GM21515 (cell line): Measurements from ENCODE around the gene SNCAIP.
"Not testable (repeated sequence)": the region's sequence is repeated elsewhere in the genome, so short reads cannot be mapped to it uniquely, and the experiment has no call there.

Experiments used
- ATAC-seq: cut with Tn5 transposase; IDR thresholded peaks from one replicate; pipeline ENCODE4 v1.9.1; 2021; ENCODE audit not compliant: unreplicated experiment

The SNCAIP gene

DNA sequence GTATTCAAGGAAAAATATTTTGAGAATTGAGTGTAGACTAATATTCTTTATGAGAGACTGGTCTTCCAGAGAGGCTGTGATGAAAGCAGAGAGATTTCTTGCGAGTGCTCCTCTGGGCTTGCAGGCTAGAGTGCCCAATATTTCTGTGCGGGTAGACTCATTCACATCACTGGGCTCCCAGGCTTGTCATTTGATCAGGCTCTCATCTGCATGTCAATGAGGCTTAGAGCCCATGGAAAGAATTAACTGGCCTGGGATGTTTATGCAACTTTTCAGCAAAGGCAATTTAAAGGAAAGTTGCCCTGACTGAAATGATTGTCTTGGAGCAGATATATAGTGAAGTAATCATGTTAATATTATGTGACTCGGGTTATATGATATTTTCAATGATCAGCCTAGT, 42.3 kb downstream of the SNCAIP start:
- no peak for ATAC-seq

DNA sequence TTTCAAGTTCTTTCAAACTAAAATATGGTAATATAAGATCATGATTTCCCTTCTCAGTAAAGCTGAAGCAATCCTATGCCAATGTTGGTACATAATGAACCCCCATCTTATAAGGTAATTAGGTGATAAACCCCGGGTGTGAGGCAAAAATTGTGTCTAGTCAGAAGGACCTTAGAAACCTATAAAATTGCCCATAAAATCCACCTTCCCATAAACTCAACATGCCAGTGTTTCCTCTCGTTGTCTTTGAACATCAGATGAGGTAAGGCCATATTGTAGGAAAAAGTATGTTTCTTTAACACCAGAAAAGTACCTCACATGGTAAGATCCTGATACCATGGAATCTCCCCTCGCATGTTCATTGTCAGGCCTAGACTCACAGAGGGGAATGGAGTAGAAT, 43.3 kb downstream of the SNCAIP start:
- no peak for ATAC-seq

DNA sequence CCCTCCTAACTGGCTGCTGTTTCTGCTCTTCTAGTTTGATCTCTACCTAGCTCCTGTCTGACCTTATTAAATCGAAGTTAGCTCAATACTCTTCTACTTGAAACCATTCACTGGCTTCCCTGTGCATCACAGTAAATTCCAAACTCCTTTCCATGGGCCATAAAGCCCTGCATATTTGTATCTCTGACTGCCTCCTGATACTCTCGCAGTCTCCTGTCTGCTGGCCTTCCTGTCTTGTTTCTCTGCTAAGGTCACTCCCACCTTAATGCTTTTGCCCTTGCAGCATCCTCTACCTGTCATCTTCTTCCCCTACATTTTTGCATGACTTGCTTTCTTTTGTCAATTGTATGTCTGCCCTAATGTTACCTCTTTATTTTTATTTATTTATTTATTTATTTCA, 44.8 kb downstream of the SNCAIP start:
- ATAC-seq: no peak

DNA sequence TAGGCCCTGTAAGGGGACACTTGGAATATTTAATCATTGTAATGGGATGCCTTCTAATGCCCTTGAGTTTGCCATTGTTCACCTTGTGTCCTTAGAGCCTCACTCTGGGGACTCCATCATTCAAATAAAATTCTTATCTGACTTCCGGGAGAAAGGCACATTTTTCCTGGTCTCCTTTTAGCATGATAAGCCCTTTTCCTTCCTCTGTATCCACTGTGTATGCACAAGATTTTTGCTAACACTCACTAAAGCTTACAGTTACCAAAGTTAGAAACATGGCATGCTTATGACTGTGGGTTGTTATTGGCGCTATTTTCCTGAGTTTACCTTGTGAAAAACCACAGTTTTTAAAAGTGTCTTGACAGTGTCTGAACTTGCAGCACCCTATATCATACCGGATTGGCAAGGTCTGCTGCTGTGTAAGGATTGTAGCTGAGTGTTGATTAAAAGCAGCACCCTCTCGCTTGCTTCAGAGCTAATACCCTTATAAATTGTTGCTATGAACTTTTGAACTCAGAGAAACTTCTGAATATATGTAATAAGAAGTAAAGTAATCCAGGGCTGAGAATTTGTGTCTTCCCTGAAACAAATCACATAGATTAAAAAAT, 46.4 kb downstream of the SNCAIP start:
- no peak for ATAC-seq

DNA sequence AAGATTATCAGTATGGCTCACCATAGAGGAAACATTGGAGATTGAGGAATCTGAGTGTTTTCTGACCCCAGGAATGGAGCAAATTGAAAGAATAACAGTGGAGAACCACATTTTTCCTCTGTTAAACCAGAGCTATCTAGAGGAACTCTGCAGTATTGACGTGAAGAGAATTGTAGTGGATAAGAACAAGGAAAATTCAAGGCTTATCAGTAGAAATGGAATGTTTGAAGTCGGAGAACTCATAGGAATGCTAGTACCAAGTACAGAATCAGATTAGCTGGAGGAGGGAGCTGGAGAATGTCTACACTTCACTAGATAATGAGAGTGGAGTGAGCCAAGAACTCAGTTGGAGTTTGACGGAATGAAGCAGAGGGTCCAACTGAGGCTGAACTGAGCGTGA, 50.3 kb downstream of the SNCAIP start:
- no peak for ATAC-seq

DNA sequence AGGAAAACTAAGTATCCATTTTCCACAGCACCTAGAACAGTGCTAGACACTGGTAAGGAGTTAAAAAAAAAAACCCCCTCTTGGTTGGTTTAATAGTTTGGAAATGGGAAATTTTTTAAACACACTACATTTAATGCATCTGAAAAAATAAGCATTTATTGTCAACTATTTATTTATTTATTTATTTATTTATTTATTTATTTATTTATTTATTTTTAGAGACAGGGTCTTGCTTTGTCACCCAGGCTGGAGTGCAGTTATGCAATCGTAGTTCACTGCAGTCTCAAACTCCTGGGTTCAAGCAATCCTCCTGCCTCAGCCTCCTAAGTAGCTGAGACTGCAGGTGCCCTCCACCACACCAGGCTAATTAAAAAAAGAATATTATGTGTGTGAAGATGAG, 51.6 kb downstream of the SNCAIP start:
- no peak for ATAC-seq

DNA sequence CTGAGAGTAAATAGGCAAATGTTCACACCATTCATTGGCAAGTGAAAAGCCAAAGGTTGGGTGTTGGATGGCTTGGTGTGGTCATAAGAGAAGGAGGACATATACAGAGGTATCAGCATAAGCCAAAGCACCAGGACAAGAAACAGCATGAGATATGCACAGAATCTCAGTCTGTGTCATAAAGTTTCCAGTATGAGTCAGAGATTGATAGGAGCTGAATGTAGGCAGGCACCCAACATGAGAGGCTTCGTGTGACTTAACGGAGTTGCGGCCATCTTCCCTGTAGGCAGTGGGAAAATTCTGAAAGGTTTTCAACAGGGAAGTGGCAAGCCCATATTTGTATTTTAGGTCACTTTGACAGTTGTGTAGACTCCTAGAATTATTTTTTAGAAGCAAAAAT, 54.5 kb downstream of the SNCAIP start:
- peak; percentile 77 for ATAC-seq

DNA sequence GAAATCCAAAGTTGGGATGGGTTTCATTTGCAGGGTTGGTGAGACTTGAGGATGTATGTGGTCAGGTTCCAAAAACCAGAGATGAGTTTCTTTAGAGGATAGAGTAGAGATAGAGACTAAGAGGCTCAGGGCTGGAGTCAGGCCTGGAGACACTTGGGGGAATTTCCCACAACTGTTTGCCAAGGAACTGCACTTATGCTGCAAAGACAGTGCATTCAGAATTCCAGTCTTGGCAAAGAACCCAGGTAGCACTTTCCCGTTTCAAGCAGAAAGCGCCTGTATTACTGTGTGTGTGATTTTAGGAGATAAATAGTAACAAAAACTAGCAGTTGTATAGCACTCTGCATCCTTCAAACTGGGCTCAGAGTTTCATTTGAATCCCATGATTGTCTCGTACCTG, 55.4 kb downstream of the SNCAIP start:
- ATAC-seq: no peak

DNA sequence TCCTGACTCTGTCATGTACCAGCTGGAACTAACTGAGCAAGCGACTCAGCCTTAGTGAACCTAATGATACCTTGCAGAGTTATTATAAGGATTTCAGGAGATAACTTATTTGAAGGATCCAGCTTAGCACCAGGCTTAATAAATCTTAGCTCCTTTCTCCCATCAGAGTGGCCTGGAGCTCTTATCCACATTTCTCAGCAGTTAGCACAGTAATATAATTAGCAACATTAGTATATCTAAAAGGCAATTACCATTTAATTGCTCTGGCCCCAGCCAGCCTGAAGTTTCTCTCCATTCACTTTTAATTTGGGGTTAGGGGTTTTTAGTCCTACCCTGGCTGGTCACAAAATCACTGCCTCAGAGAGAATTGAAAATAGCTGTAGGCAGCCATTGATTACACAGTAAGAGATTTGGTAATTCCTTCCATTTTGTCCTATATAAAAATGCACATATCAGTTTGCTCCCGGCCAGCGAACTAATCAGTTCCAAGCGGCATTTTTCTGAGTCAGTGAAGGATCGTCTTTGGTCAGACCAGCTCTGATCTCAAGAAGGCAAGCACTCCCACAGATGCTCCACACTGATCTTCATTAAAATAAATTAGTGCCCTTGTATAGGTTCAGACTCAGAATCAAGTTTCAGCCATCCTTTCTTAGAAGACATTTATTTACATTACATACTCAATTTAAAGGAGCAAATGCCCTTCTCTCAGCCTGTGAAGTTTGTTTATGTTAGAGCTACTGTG, 56.6 kb downstream of the SNCAIP start:
- ATAC-seq: no peak

DNA sequence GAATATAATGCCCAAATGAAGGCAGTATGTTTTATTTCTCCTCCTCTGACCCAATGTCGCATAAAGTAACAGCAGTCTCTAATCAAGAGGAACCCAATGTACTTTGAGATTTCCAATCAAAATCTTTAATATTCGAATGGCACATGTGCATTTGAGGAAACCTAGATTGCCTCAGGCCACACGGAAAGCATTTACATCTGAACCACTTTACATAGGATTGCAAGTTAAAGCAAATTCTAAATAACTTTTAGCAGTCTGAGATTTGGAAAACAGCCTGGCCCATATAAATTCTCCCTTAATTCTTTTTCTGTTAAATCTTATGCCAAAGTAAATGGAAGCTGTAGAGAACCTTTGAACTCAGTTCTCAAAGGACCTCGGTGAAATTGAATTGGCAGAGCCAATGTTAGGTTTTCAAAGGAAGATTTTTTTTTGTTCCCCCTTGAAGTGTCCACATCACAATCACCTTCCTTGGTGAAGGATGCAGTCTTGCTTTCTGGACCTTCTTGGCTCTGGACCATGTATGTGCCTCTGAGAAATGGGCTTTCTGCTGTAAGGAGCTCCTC, 57.3 kb downstream of the SNCAIP start:
- no peak for ATAC-seq

DNA sequence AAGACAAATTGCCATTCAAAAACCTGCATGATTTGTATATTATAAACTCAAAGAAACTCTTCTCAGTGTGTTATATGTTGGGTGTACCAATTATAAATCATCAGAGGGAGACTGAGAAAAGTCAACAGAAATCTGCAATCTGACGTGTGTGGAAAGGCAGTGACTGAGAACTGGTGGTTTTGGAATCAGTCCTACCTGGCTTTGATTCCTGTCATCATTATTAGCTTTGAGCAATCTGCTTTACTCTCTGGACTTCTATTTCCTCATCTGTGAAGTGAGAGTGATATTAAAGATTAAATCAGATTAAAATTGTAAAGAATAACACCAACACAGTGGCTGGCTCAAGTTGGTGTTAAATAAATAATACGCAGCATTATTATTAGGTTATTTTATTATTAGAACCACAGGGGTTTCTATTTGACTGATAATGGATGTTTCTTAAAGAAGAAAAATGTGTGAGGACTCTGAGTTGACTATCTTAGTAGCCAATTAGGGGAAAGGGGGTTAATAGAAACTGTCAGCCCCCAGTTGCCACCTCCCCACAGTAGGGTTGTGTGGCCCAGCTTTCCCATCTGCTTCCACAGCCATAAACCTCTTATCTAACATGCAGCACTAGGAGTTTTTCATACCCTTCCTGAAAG, 59.6 kb downstream of the SNCAIP start:
- no peak for ATAC-seq

DNA sequence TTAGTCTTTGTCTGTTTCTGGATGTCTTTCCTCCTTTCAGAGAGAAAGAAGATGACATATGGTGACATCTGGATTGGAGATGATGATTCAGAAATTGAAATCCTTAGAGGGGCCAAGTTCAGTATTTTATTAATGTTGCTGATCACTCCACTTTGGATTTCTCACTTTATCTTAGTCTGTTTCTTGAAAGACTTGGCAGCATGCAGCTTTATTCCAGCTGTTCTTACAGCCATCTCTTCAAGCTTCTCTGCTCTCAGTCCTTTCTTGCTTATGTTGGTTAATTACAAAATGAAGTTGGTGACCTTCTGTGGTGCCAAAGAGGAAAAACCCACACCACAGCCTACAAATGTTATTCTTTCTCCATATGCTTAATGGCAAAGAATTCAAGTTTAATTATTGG, 62.1 kb downstream of the SNCAIP start:
- no peak for ATAC-seq

DNA sequence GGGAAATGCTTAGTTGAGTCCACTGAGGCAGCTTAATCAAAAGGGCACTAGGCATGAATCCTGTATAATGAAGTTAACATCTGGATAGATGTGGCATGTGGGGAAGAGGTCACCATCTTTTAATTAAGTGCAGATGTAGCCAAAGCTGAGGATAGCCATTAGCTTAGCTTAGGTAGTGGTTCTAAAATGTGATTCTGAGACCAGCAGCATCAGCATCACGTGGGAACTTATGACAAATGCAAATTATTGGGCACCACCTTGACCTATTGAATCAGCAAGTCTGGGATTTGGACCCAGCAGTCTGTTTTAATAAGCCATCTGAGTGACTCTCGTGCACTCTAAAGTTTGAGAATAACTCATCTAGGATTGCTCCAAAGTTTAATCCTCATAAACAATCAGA, 63.8 kb downstream of the SNCAIP start:
- no peak for ATAC-seq

DNA sequence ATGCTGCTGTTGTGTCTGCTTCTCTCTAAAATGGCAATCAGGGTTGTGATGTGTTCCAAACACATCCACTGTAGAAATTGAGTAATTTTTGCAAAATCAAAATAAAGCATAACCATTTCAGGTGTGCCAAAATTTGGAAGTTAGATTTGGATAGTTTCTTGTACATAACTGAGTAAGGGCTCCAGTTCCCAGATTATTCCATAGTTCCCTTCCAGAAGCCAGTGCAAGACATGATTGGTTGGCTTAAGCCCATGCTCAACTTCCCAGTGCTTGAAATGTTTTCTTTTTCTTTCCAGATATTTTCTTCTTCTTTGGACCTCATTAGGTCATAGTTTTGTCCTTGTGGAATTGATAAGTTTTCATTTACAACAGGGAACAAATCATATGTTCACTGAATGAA, 64.2 kb downstream of the SNCAIP start:
- ATAC-seq: no peak

DNA sequence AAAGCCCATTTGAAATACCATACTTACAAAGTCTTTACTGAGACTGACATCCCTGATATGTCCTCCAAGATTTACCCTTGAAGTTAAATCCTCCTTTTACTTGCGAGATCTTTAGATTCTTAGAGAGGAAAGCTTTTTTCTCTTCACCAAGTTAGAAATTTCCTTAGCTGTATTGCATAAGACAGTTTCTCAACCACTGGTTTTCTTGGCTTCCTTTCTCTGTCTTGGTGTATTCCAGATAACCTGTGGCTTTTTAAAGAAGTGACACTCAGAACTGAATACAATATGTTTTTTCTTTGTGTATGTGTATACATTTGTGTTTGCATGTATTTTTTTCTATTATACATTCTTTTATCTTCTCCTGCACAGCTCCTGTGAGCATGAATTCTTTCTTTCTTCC, 65.0 kb downstream of the SNCAIP start:
- ATAC-seq: no peak

DNA sequence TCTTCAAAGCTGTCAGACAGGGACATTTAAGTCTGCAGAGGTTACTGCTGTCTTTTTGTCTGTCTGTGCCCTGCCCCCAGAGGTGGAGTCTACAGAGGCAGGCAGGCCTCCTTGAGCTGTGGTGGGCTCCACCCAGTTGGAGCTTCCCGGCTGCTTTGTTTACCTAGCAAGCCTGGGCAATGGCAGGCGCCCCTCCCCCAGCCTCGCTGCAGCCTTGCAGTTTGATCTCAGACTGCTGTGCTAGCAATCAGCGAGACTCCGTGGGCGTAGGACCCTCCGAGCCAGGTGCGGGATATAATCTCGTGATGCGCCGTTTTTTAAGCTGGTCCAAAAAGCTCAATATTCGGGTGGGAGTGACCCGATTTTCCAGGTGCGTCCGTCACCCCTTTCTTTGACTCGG, 70.9 kb downstream of the SNCAIP start:
- not testable (repeated sequence) for ATAC-seq

DNA sequence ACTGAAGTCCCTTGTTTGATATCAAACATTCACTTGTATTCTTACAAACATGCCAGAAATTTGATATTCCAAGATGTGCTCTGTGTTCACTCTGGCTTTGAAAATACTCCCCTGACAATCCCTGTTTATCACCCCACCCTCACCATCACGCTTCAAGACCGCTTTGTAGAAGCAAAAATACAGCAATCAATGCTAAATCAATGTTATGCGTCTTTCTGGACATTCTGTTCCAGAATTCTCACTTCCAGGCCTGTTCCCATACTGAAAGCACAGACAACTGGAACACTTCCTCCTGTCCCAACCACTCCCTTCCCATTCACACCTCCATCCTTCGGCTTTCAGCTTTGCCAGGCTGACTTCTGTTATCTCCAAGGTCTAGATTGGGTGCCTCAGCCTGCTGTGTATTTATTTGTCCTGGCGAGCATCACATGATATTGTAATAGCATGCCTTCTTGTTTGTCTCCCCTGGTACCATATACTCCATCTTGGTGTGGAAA, 72.8 kb downstream of the SNCAIP start:
- no peak for ATAC-seq

DNA sequence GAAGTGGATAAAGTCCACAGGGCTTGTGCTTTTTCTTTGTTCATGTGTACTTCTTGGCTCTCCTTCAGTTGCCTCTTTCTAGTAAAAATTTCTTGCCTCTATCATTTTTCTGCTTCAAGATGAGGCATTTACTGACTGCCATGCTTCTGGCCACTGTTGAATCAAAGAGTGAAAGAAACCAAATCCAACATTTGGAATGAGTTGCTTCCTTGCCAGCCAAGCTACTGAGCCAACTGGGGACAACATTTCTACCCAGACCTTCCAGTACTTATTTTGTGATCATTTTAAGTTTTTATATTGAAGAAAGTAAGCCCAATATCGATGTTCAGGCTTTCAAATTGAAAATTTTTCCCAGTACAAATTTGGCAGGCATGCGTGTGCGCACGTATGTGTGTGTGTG, 73.2 kb downstream of the SNCAIP start:
- no peak for ATAC-seq

DNA sequence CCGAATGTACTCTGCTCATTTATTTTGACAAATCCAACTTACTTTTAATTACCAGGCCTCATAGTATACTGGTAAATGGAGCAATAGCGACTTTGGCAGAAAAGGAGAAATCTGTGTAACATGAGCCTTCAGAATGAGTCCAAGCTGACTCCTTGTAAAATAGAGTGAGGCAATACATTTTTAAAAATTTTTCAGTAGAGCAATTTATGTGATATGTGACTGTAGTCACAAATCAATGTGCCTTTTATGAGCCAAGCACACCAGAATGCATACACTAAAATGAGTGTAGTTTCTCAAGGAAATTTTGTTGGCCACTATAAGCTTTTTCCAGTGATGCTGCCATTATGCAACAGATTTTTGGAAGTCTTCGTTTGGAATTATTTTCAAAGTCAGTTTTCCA, 73.8 kb downstream of the SNCAIP start:
- no peak for ATAC-seq

DNA sequence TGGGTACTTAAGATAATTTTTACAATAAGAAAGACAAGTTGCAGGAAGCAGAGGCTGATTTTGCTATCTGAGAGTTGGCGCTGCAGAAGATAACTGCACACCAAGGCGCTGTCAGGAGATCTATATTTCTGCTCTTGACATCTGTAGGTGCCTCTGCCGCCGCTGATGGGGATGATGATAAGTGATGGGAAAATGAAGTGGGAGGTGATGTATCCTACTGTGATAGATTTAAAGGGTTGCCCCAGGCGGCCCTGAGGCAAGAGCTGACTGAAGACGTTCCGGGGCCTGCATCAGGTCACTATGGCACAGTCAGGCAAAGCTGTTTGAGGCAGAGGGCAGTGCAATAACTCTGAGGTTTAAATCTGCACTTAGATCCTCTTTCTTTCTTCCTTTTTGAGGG, 78.1 kb downstream of the SNCAIP start:
- no peak for ATAC-seq

DNA sequence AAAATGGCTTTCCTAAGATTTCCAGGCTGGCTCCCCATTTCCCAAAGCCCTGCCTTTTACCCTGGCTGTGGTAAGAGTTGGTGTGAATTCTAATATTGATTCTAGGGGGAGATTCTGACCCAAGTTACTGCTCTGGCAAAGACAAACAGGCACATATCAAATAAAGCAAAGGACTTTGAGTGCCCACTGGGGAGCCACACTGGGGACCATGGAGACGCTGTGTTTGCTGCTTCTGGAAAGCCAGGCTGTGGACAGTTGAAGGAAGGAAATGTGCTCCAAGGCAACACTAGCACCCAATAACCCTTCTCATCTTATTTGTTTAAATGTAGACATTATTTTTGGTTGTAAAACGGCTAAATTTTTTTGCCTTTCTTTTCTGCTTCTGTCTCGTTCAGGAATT, 78.7 kb downstream of the SNCAIP start:
- no peak for ATAC-seq

DNA sequence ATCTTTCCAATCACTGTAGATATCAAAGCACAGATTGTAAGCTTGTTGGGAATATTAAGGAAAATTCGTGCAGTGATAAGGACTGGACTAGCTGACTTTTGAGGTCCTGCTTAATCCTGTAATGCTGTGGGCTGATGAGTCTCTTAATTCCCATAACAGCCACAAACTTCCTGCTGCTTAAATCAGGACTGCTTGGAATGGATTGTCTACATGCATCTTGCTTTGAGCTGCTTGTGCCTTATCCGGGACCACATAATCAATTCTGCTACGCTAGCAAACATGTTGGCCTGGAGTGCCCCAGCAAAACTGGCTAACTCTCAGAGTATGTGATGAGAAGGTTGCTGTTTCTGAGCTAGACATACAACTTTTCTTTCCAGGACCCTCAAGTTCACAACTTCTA, 79.6 kb downstream of the SNCAIP start:
- ATAC-seq: no peak
